A673 (cell line): ENCODE data around the gene SLC66A2. TPM values are rescaled to one million over a fixed set of nuclear protein-coding genes. Genes with fewer than 3 reads are reported as not detected.

Experiments used
- BruUV-seq: library from RNA; stranded (reverse); fragments of 400-500 nt; replicated peaks from 2 replicates; lab custom pipeline; 2021; lab: Mats Ljungman, UMichigan
- CTCF ChIA-PET: fragments of 300-600 bp; sonication (Branson Sonifier 250); formaldehyde crosslinking; loops from one replicate; lab custom pipeline; 2022; ENCODE audit warnings: antibody characterized with exemption; lab: Charles Lee
- POLR2A ChIA-PET: fragments of 300-600 bp; sonication (Branson Sonifier 250); formaldehyde crosslinking; loops from one replicate; lab custom pipeline; 2022; ENCODE audit warnings: antibody characterized with exemption; ENCODE audit not compliant: low non-redundant PET; lab: Charles Lee
- DNase-seq: peaks from one replicate; pipeline ENCODE4 v3.0.0-alpha.2; 2015; ENCODE audit warnings: low spot score
- H3K27ac ChIP-seq: fragments of 200-600 bp; sonication (generic); 2 replicates; pipeline ENCODE4 v1.5.1; 2016; ENCODE audit warnings: mixed run types, low read depth, mild to moderate bottlenecking, mixed read lengths, antibody characterized with exemption, low read length; ENCODE audit not compliant: poor library complexity, severe bottlenecking
- H3K27me3 ChIP-seq: fragments of 200-600 bp; sonication (generic); replicated peaks from 2 replicates; pipeline ENCODE4 v1.6.1; 2017; ENCODE audit warnings: mixed run types, low read depth, mild to moderate bottlenecking, mixed read lengths, antibody characterized with exemption, low read length; ENCODE audit not compliant: insufficient read depth, poor library complexity
- H3K36me3 ChIP-seq: fragments of 200-600 bp; sonication (generic); 2 replicates; pipeline ENCODE4 v1.6.1; 2016; ENCODE audit warnings: mixed run types, mild to moderate bottlenecking, mixed read lengths, antibody characterized with exemption, low read length; ENCODE audit not compliant: insufficient read depth, poor library complexity, severe bottlenecking
- H3K4me1 ChIP-seq: fragments of 200-600 bp; sonication (generic); 2 replicates; pipeline ENCODE4 v1.6.1; 2017; ENCODE audit warnings: mixed run types, mild to moderate bottlenecking, mixed read lengths, antibody characterized with exemption, low read length; ENCODE audit not compliant: insufficient read depth, poor library complexity, severe bottlenecking
- H3K4me3 ChIP-seq: fragments of 200-600 bp; sonication (generic); 2 replicates; pipeline ENCODE4 v1.5.1; 2016; ENCODE audit warnings: low read depth, mixed run types, mild to moderate bottlenecking, mixed read lengths, low read length; ENCODE audit not compliant: poor library complexity, severe bottlenecking
- H3K9me3 ChIP-seq: fragments of 200-600 bp; sonication (generic); 2 replicates; pipeline ENCODE4 v1.6.1; 2016; ENCODE audit warnings: mixed run types, low read depth, mild to moderate bottlenecking, mixed read lengths, antibody characterized with exemption, low read length; ENCODE audit not compliant: poor library complexity, severe bottlenecking
- CTCF ChIP-seq: fragments of 300-800, 200-600 bp; sonication (generic); conservative IDR thresholded peaks from 2 replicates; pipeline ENCODE4 v1.5.1; 2017; ENCODE audit warnings: low read depth, mild to moderate bottlenecking, antibody characterized with exemption, low read length, moderate library complexity, mixed read lengths
- EZH2 ChIP-seq: fragments of 200-600 bp; sonication (generic); IDR thresholded peaks from 2 replicates; pipeline ENCODE4 v1.6.1; 2017; ENCODE audit warnings: borderline replicate concordance, low read depth, mild to moderate bottlenecking, mixed read lengths, antibody characterized with exemption, low read length; ENCODE audit not compliant: poor library complexity, severe bottlenecking
- intact Hi-C: fragments of 100-400 bp; cut with micrococcal nuclease; formaldehyde crosslinking; loops from one replicate; pipeline ENCODE4 v1.10.0; 2022; ENCODE audit not compliant: unreplicated experiment
- total RNA-seq: library from RNA; stranded (reverse); gene quantifications from 2 replicates; pipeline ENCODE4 v1.2.3, GENCODE V29; 2021

The SLC66A2 gene
- total RNA-seq, 1 experiment from 2014 or later: 28.0 TPM

GRCh38 chr18:79943608-79944125, 7.8 kb downstream of the SLC66A2 start:
- no TSS peak for BruUV-seq
- Histone ChIP-seq H3K4me3 (no peak overlapping the region), H3K4me1 (peaks cover 24% of the 10 kb centered on the region), H3K36me3 (peaks cover 32% of the 10 kb centered on the region), H3K27me3 (no peaks in the 10 kb centered on the region), H3K27ac (peak overlapping the region; percentile 21), H3K9me3 (no peaks in the 10 kb centered on the region)
- DNase-seq: no peak
- TF ChIP-seq EZH2 (no peak), CTCF (no peak)
- ChIA-PET POLR2A (no interaction called here), CTCF (no interaction called here)
- intact Hi-C loops: no loop called here

DNA sequence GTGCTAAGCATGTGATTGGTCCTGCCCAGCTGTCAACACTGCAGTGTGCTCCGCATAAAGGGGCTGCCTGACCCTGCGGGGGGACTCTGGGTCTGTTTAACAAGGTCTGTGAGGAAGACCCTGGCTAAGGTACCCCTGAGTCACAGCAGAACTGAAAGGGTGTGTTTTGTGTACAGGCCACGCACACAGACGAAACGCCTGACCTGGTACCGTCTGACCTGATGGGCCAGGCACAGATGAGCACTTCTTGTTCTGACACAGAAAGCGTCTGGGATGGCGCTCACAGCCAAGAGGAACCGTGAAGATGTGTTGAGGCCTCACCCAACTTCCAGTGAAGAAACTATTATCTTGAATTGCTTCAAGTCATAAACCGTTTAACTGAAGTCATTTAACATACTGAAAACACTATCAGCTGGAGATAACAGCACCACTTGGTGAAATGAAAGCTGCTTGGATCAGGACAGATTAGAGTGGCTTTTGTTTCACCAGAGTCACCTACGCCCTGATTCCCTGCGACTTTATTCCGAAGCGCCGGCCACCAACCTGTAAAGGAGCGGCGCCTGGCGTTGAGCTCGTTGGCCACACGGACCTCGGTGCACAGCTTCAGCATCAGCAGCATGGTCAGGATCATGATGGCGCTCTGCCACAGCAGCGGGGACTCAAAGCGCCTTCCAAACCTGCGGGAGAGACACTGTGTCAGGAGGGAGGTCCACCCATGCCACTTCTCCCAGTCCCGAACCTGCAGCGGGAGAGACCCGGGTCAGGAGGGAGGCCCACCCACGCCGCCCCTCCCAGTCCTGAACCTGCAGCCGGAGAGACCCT, 8.5 kb downstream of the SLC66A2 start:
- DNase-seq: no peak
- ChIA-PET CTCF (no interaction called here), POLR2A (no interaction called here)
- H3K27ac ChIP-seq: no peak overlapping the region
- intact Hi-C loops: no loop called here
- no peaks in the 10 kb centered on the region for H3K9me3 ChIP-seq
- H3K4me3 ChIP-seq: no peak overlapping the region
- peaks cover 28% of the 10 kb centered on the region for H3K36me3 ChIP-seq
- H3K27me3 ChIP-seq: no peaks in the 10 kb centered on the region
- BruUV-seq: no TSS peak
- H3K4me1 ChIP-seq: peaks cover 24% of the 10 kb centered on the region
- TF ChIP-seq CTCF: no peak
- TF ChIP-seq EZH2: no peak

DNA sequence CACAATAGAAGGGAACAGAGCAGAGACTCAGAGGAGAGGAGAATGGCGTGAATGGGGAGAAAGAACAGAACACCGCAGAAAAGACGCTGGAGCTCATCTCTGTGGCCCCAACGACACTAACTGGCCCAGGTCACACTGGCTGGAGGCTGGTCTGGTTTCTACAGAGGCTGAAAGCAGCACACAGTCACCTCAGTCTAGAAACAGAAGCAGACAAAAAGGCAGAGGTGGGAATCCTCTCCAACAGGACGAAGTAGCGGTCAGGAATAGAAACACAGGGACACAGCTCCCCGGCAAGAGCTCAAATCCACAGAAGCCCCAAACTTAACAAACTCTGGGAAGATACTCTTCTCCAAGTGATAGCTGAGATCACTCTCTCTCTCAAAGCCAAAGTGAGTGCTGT, 9.2 kb downstream of the SLC66A2 start:
- CTCF ChIA-PET: no interaction called here
- no peaks in the 10 kb centered on the region for H3K9me3 ChIP-seq
- BruUV-seq: no TSS peak
- intact Hi-C loops: no loop called here
- no peak overlapping the region for H3K27ac ChIP-seq
- H3K4me1 ChIP-seq: peaks cover 24% of the 10 kb centered on the region
- no peak overlapping the region for H3K4me3 ChIP-seq
- TF ChIP-seq CTCF (no peak), EZH2 (no peak)
- H3K27me3 ChIP-seq: no peaks in the 10 kb centered on the region
- no peak for DNase-seq
- peaks cover 28% of the 10 kb centered on the region for H3K36me3 ChIP-seq
- POLR2A ChIA-PET: no interaction called here
